ENCODE results near the gene BAHD1. TPM values are rescaled to one million over a fixed set of nuclear protein-coding genes. Genes with fewer than 3 reads are reported as not detected.

The BAHD1 gene
- 5.3 and 6.0 TPM in 2 replicates for total RNA-seq (2014; rRNA removed; shearing (Covaris generic))

DNA sequence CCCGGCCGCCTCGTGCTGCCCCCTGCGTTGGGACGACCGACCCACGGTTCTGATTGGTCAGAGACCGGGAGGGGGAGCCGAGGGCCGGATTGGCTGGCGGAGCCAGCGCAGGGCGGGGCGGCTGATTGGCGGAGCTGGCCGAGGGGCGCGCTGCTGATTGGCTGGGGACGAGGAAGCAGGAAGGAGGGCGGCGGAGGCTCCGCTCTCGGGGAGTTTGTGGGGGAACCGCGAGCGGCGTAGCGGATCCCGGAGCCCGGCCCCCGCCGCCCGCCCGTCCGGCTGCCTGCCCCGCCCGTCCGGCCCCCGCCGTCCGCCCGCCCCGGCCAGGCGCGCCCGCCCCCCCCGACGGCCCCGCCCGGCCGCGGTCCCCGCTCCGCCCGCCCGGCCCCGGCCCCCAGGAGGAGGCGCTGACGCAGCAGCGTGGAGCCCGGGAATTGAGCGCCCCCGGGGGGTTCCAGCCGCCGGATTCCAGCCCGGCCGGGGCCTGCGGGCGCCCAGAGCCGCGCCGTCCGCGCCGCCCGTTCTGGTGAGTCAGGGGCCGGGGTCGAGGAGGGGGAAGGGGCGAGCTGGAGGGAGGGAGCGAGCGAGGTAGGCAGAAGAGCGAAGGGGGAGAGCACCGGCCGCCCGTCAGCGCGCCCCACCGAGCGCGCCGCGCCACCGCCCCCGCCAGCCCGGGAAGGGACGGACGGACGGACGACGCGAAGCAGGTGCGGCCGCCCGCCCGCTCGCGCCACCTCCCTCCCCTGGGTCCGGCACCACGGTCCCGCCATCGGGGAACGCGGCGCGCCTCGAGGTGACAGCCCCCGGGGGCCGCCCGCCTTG lies at the start of gene BAHD1:
BAHD1 (plus strand) TSS at position 211 of the 822 bp plus-strand sequence. CDS start 17,512 bp downstream, outside the sequence.
- peak; percentile 93 for DNase-seq (ENCODE audit: low spot score)

DNA sequence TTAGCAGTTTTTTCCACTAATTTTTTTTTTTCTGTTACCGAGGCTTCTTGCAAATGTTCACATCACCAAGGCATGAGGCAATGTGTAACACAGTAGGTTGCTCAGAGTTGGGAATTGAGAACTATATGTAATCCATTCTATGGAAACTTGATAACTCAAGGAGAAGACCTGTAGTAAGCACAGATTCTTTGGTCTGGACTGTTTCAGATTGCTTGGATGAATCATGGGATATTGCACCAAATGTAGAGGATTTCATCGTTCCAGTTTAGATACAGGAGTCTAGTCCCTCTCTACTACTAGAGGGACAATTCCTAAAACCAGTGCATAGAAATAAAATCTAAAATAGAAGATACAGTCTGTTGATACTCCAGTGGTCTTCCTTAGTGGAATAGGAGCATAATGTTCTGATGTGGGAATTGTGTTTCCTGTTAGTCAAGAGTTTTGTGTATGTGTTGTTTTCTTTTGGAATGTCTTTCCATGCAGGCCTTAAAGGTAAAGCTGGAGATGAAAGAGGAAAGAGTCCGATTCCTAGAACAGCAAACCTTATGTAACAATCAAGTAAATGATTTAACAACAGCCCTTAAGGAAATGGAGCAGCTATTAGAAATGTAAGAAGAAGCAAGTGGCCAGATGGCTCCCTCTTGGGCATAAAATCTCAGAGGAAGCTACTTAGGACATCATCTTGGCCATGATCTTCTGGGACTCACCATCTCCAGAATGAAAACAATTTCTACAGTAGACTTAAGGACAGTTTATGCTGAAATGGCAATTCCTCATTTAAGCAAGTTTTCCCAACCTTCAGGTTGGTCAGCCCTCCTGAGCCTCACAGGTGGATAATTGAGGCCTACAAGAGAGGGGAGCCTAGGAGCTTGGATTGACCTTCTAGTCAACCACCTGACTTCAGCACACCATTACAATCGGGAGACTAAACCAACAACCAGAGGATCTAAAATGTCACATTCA lies 47.5 kb upstream of the BAHD1 start:
- DNase-seq (ENCODE audit: low spot score), result no peak

DNA sequence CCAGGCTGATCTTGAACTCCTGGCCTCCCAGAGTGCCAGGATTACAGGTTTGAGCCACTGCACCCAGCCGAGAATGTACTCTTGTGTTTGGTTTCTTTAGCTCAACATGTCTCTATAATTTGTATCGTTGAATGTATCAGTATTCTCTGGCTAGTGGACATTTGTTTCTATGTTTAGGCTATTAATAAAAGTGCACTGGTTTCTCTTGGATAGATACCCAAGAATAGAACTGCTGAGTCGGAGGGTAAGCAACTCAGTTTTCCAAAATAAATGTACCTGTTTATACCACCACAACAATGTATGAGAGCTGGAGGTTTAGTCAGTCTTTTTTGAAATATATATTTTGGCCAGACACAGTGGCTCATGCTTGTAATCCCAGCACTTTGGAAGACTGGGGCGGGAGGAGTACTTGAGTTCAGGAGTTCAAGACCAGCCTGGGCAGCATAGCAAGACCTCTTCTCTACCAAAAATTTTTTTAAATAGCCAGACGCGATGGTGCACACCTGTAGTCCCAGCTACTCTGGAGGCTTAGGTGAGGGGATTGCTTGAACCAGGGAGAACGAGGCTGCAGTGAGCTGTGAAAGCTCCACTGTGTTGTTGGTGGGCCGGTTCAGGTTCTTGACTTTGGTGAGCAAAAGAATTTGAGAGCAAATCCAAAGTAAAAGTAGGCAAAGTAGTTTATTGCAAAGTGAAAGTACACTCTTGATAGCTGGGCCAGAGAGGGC lies 42.9 kb upstream of the BAHD1 start:
- no peak for DNase-seq (ENCODE audit: low spot score)

DNA sequence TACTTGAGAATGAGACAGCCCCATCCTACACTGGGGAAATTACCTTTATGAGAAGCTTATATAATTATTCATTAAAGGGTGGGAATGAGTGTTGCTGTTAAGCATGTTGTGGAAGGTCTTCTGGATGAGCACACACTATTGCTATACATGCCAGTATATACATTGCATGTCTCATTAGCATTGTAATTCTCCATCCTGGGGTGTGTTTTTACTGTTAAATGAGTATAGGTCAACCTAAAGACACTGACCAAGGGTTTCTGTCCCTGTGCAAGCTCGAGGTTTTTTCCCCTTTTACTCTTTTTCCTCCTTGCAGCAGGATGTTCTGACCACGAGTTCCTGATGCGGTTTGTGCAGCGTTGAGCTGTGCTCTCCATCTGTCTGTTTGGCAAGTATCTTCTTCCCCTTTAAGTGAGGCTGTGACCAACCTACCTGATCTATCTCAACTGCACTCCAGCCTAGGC lies 42.3 kb upstream of the BAHD1 start:
- DNase-seq (ENCODE audit: low spot score), result no peak

DNA sequence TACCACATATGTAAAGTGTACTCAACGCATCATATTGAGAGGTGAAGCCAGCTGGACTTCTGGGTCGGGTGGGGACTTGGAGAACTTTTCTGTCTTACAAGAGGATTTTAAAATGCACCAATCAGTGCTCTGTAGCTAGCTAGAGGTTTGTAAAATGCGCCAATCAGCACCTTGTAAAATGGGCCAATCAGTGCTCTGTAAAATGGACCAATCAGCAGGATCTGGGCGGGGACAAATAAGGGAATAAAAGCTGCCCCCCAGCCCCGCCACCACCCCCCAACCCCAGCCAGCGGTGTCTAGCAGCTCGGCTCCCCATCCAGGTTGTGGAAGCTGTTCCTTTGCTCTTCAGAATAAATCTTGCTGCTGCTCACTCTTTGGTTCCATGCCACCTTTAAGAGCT lies 41.4 kb upstream of the BAHD1 start:
- no peak for DNase-seq (ENCODE audit: low spot score)

DNA sequence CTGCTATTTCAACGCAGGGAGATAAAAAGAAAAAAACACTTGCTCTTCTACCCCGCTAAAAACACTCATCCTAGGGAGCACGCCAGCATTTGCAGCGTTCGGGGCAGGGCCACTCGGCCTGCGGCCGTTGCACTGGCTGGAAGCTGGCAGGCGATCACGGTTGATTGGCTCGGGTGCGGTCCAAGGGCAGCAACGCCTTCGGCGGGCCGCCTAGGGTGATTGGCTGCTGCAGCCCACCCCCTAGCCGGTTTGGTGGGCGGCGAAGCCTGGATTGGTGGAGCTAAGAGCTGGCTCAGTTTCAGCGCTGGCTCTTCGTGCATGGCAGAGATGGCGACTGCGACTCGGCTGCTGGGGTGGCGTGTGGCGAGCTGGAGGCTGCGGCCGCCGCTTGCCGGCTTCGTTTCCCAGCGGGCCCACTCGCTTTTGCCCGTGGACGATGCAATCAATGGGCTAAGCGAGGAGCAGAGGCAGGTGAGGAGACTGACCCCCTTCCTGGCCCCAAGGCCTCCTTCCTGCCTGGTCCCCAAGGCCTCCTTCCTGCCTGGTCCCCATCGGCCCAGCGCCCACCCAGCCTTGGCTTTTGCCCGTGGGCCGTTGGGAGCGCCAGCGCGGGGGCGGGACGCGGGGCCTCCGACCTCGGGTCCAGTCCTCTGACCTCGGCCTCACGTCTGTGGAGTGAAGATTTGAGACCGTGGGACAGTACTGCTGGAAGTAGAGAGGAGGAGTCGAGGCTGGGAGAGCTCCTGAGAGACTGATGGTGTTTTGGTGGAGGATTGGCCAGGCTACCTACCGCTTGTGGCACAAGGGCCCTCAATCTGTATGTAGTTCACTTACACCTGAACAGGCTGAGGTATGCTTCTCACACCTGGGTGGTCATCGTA lies 35.0 kb upstream of the BAHD1 start, which contains the start of gene IVD:
IVD (plus strand) TSS at position 295 of the 881 bp plus-strand sequence; CDS start at position 328, 33 bp downstream.
- DNase-seq (ENCODE audit: low spot score), result peak; percentile 89

DNA sequence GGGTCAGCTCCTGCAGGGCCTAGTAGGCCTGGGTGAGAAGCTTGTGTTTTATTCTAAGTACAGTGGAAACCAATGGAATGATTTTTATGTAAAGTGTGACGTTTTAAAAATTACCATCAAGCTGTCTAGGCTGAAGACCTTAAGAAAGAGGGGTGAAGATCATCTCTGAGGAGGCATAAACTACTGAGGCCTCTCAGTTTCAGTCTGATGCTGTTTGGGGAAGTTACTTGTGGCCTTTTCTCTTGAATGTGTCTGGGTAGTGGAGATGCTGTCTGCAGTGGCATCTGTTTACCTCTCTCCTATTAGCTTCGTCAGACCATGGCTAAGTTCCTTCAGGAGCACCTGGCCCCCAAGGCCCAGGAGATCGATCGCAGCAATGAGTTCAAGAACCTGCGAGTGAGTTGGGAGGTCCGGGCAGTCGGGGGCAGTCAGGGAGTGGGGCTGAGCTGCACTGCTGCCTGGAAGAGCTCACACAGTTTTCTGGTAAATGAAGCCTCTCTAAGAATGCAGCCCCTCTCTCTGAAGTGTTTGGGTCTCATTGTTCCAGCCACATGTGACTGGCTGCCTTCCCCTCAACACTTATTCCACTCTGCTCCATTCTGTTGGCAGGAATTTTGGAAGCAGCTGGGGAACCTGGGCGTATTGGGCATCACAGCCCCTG lies 33.3 kb upstream of the BAHD1 start:
- DNase-seq (ENCODE audit: low spot score), result no peak

DNA sequence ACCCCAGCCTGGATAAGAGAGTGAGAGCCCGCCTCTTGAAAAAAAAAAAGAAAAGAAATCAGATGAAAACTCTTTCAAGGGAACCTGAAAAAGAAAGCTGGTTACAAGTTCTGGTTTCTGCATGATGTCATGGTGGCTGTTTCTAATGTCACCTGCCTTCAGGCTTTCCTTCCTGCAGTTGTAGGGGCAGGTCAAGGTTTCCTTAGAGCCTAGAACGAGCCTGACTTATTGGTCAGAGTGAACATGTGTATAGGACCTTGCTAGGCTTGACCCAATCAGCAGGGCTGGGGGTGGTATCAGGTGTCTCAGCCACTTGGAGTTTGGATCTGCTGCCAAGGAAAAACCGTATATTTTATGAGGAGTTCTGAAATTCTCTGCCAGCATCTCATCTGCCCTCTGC lies 31.4 kb upstream of the BAHD1 start:
- DNase-seq (ENCODE audit: low spot score), result no peak

DNA sequence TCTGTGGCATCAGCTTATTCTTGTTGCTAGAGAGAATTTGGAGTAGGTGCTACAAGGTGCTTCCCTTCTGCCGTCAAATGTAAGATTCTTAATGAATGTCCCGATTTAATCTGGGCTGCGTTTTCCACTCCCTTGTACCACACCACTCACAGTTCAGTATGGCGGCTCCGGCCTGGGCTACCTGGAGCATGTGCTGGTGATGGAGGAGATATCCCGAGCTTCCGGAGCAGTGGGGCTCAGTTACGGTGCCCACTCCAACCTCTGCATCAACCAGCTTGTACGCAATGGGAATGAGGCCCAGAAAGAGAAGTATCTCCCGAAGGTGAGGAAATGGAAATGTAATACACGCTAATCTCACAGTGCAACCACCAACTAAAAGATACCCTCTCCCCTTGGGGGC lies 30.3 kb upstream of the BAHD1 start:
- no peak for DNase-seq (ENCODE audit: low spot score)

DNA sequence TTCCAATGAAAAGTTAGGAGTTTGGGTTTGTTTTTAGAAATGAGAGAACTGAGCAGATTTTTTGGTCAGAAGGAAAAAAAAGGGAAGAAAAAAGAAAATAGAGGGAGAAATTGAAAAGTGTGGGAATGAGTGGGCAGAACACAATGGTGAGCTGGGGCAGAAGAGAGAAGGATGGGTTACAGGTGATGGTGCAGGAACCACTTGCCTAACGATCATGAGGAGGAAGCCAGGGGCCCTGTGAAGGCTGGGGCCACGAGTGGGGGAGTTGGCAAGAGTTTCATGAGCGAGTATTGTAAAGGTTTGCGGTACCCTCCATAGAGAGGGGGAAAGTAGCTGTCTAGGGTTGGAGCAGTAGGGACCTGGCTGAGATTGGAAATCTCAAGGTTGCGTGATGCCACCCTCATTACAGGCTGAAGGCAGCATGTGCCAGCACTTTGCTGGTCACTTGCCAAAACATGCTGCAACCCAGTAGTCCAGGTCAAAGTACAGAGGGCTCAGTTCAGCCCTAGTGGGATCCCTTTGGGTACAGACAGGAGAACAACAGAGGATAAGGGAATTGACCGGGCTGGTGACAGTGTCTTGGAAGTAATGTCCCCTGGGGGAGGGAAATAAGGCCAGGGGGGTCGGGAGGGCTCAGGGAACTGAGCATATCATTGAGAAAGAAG lies 28.5 kb upstream of the BAHD1 start:
- no peak for DNase-seq (ENCODE audit: low spot score)

DNA sequence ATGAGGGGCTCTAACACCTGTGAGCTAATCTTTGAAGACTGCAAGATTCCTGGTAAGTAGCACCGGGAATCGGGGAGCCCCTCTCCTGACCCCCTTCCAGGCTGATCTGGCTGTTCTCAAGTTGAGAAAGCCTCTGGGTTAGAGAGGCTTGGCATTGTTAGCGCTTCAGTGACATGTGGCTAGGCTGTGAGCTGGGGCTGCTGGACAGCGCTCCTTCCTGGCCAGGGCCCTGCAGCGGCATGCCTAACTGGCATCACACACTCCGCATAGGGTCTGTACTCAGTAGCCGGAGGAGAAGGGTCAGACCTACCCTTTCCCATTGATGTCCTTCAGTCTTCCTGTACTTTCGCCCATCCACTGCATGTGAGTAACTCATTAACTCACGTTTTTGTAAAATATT lies 27.7 kb upstream of the BAHD1 start:
- DNase-seq (ENCODE audit: low spot score), result no peak

DNA sequence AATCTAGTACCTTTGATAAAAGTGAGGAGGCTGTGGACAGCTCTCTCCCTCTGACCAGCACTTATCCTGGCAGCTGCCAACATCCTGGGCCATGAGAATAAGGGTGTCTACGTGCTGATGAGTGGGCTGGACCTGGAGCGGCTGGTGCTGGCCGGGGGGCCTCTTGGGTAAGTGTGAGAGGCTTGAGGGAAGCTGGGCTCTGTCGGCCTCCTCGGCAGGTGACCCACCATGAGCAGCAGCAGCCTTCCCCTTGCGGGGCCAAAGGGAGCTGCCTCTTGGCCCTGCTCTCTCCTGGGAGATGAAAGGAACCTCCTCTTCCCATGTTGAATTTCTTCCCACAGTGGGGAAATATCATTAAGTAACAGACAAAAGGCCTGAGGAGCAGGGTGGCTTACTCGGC lies 25.9 kb upstream of the BAHD1 start:
- no peak for DNase-seq (ENCODE audit: low spot score)

DNA sequence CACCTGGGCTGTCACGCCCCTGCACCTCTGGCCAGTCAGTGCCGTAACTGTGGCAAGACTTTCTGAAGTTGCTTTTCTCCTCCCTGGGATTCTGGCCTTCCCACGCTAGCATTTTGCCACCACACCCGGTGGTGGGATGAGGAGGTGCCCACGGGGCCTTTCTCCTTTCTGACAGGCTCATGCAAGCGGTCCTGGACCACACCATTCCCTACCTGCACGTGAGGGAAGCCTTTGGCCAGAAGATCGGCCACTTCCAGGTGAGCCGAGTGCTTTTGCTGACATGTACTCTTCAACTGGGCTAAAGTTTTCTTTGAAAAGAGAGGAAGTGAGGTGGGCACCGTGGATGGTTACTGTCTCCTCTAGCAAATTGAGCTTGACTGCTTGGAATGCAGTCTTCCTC lies 25.5 kb upstream of the BAHD1 start:
- no peak for DNase-seq (ENCODE audit: low spot score)

DNA sequence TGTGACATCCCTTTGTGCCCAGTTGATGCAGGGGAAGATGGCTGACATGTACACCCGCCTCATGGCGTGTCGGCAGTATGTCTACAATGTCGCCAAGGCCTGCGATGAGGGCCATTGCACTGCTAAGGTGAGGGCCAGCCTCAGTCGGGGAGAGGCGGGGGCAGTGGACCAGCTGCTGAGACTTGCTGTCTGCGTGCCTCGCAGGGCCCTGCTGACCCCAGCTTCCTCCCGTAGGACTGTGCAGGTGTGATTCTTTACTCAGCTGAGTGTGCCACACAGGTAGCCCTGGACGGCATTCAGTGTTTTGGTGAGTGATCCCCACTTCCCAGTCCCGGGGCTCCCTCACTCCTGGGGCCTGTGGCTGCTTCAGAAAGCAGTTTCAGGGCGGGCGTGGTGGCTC lies 24.7 kb upstream of the BAHD1 start:
- DNase-seq (ENCODE audit: low spot score), result no peak

DNA sequence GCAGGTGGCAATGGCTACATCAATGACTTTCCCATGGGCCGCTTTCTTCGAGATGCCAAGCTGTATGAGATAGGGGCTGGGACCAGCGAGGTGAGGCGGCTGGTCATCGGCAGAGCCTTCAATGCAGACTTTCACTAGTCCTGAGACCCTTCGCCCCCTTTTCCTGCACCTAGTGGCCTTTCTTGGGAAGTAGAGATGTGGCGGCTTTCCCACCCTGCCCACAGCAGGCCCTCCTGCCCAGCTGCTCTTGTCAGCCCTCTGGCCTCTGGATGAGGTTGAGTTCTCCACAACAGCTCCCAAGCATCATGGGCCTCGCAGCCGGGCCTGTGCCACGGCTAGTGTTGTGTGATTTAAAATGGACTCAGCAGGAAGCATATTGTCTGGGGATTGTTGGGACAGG lies 22.6 kb upstream of the BAHD1 start:
- DNase-seq (ENCODE audit: low spot score), result no peak

DNA sequence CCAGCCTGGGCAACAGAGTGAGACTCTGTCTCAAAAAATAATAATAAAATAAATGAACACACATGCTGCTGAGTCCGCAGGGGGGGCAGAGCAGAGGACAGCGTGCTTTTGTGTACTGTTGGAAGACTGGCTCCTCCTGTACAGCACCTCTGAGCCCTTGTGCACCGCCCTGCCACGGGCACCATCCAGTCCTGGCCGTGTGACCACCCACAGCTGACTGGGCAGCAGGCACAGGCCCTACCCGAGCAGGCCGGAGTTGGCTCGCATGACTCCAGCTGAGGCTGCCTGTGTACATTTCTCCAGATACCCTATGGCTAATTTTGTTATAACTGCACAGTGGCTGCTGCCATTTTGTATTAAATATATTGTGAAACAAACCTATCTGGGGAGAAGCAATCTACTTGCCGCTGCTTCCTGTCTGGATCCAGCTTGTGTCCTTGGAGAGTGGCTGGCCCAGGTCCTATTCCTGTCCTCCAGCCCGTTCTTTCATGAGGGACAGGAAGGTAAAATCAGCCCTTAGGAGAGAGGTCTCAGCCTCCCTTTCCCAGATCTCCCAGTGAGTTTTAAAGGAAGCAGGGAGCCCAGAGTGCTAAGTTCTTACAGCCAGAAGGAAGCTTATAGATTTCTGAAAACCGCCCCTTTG lies 20.6 kb upstream of the BAHD1 start:
- no peak for DNase-seq (ENCODE audit: low spot score)

DNA sequence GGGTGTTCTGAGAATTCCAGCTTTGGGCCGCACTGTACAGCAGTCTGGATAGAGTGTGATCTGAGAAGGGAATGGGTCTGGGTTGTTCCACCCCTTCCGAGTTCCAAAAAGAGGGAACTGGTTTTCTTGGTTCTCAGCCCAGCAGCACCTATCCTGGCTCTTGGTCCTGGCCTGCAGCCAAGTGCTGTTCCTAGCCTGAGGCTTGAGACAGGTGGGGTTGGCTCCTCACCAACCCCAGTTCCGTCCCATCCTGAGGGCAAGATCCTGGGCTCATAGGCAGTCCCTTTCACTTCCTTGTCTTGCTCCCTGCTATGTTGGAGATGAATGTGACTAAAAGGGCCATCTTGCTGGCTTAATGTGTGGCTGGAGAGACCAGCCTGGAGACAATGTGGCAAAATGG lies 20.0 kb upstream of the BAHD1 start:
- no peak for DNase-seq (ENCODE audit: low spot score)

DNA sequence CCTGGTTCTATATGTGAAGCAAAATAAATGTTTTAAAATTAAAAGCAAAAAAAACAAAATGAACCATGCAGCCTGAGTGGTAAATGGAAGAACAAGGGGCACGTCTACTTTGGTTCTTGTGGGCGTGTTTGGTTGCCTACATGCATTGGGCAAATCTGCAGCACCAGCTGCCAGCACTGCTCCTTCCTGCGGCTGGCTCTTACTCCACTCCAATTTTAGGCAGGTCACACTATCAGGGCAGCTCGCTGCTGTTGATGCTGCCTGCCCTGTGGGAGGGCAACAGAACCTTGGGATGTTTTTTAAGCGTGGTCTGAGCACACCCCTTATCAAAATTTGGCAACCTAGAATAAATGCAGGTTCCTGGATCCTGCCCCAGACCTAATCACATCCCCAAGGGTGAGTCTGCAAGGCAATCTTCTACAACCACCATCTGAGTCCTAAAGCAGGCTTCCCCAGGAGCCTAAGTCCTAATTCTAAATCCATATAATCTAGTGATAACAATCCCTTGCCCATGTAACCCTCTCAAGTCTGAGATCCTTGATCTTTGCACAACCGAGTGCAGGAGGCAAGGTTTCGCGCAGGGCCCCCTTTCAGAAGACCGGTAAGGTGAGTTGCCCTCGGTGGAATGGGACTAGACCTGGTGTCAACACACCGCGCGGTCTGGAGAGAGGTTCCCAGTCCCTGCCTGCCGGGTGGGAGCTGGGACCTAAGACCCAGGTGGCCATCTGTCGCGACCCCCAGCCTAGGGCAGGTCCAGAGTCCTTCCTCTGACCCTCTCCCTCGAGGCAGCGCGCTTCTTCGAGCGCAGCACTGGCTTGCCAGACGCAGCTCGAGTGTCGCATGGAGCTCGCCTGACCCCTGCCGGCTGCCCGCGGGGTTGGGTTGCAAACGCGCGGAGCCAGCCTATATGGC lies 19.3 kb upstream of the BAHD1 start:
- no peak for DNase-seq (ENCODE audit: low spot score)
